IMR-90 (cell line): Measurements from ENCODE around the gene KDSR. TPM values are rescaled to one million over a fixed set of nuclear protein-coding genes. Genes with fewer than 3 reads are reported as not detected.

Experiments
- ATAC-seq: fragments of 200-7000 bp; cut with Tn5 transposase; 2 replicates; pipeline ENCODE4 v1.9.1; 2020; ENCODE audit warnings: low read depth, mild to moderate bottlenecking, moderate library complexity
- BruUV-seq: library from RNA; stranded (reverse); fragments of 400-500 nt; replicated peaks from 2 replicates; lab custom pipeline; 2021; lab: Mats Ljungman, UMichigan
- CTCF ChIA-PET: fragments of 300-600 bp; formaldehyde crosslinking; extraction: SDS; loops from one replicate; lab custom pipeline; 2021; ENCODE audit warnings: antibody characterized with exemption; lab: Yijun Ruan, JAX
- POLR2A ChIA-PET: fragments of 300-600 bp; sonication (Branson Sonifier 250); formaldehyde crosslinking; loops from one replicate; lab custom pipeline; 2022; ENCODE audit warnings: antibody characterized with exemption; ENCODE audit not compliant: unreplicated experiment; lab: Charles Lee
- DNase-seq: peaks from one replicate; pipeline ENCODE4 v3.0.0; 2013
- H2AFZ ChIP-seq: replicated peaks from 2 replicates; pipeline ENCODE3; 2013; ENCODE audit warnings: low read length, mild to moderate bottlenecking; ENCODE audit not compliant: poor library complexity
- H2AK5ac ChIP-seq: 2 replicates; pipeline ENCODE4 v1.6.1; 2013; ENCODE audit warnings: low read depth, low read length, inconsistent platforms
- H2AK9ac ChIP-seq: replicated peaks from 2 replicates; pipeline ENCODE3; 2013; ENCODE audit warnings: mild to moderate bottlenecking, low read depth, low read length, moderate library complexity; ENCODE audit not compliant: poor library complexity
- H2BK120ac ChIP-seq: 2 replicates; pipeline ENCODE4 v1.6.1; 2013; ENCODE audit warnings: low read depth, low read length, inconsistent platforms
- H2BK15ac ChIP-seq: 3 replicates; pipeline ENCODE4 v1.6.1; 2013; ENCODE audit warnings: low read depth, low read length, inconsistent platforms
- H2BK20ac ChIP-seq: 2 replicates; pipeline ENCODE4 v1.6.1; 2013; ENCODE audit warnings: low read depth, mild to moderate bottlenecking, inconsistent platforms, low read length, moderate library complexity
- H2BK5ac ChIP-seq: 2 replicates; pipeline ENCODE4 v1.6.1; 2013; ENCODE audit warnings: mild to moderate bottlenecking, low read depth, low read length, inconsistent platforms; ENCODE audit not compliant: poor library complexity, severe bottlenecking
- H3K14ac ChIP-seq: replicated peaks from 2 replicates; pipeline ENCODE4 v1.6.1; 2013; ENCODE audit warnings: low read depth, low read length, inconsistent platforms
- H3K18ac ChIP-seq: 2 replicates; pipeline ENCODE4 v1.6.1; 2013; ENCODE audit warnings: low read depth, low read length, control low read depth
- H3K23ac ChIP-seq: 2 replicates; pipeline ENCODE4 v1.6.1; 2013; ENCODE audit warnings: low read depth, low read length, inconsistent platforms
- H3K27ac ChIP-seq: 2 replicates; pipeline ENCODE4 v1.5.1; 2013; ENCODE audit warnings: mild to moderate bottlenecking, control low read depth, low read length; ENCODE audit not compliant: insufficient read depth
- H3K27me3 ChIP-seq: 2 replicates; pipeline ENCODE4 v1.6.1; 2013; ENCODE audit warnings: low read length; ENCODE audit not compliant: control insufficient read depth, insufficient read depth
- H3K36me3 ChIP-seq: 2 replicates; pipeline ENCODE4 v1.6.1; 2013; ENCODE audit warnings: low read length, mixed read lengths; ENCODE audit not compliant: control insufficient read depth, insufficient read depth
- H3K4ac ChIP-seq: 2 replicates; pipeline ENCODE4 v1.6.1; 2013; ENCODE audit warnings: low read depth, low read length, inconsistent platforms
- H3K4me1 ChIP-seq: 2 replicates; pipeline ENCODE4 v1.6.1; 2013; ENCODE audit warnings: low read length, mixed read lengths; ENCODE audit not compliant: control insufficient read depth, insufficient read depth
- H3K4me2 ChIP-seq: 2 replicates; pipeline ENCODE4 v1.6.1; 2013; ENCODE audit warnings: low read depth, mild to moderate bottlenecking, control low read depth, low read length, moderate library complexity
- H3K4me3 ChIP-seq: 2 replicates; pipeline ENCODE4 v1.5.1; 2013; ENCODE audit warnings: low read depth, mild to moderate bottlenecking, control low read depth, low read length, moderate library complexity; ENCODE audit not compliant: insufficient read depth
- H3K56ac ChIP-seq: 2 replicates; pipeline ENCODE4 v1.6.1; 2013; ENCODE audit warnings: low read length, inconsistent platforms; ENCODE audit not compliant: insufficient read depth; ENCODE audit errors: extremely low read depth
- H3K79me1 ChIP-seq, 2 experiments: 2 replicates each; pipeline ENCODE4 v1.6.1; 2013; ENCODE audit warnings: low read length in 2 of 2, inconsistent platforms in 1 of 2, low read depth in 1 of 2
- H3K9ac ChIP-seq: 2 replicates; pipeline ENCODE4 v1.6.1; 2013; ENCODE audit warnings: low read depth, low read length, control low read depth
- H3K9me1 ChIP-seq: 2 replicates; pipeline ENCODE4 v1.6.1; 2013; ENCODE audit warnings: low read length, inconsistent platforms; ENCODE audit not compliant: insufficient read depth
- H3K9me3 ChIP-seq: 2 replicates; pipeline ENCODE4 v1.6.1; 2013; ENCODE audit warnings: low read length; ENCODE audit not compliant: control insufficient read depth, insufficient read depth
- H4K20me1 ChIP-seq: 2 replicates; pipeline ENCODE4 v1.6.1; 2013; ENCODE audit warnings: low read length, inconsistent platforms; ENCODE audit not compliant: insufficient read depth
- H4K5ac ChIP-seq: 2 replicates; pipeline ENCODE4 v1.6.1; 2013; ENCODE audit warnings: mild to moderate bottlenecking, low read depth, low read length, control low read depth
- H4K8ac ChIP-seq, 2 experiments: 2 replicates each; pipeline ENCODE4 v1.6.1; 2013; ENCODE audit warnings: low read depth in 2 of 2, low read length in 2 of 2, control low read depth in 1 of 2, inconsistent platforms in 1 of 2
- H4K91ac ChIP-seq: 2 replicates; pipeline ENCODE4 v1.6.1; 2013; ENCODE audit warnings: low read depth, low read length, inconsistent platforms; ENCODE audit not compliant: insufficient read depth
- MAFK ChIP-seq: IDR thresholded peaks from 2 replicates; pipeline ENCODE4 v1.6.1; 2012; ENCODE audit warnings: low read depth, low read length, improper control_type of control experiment
- WGBS, 2 experiments: methylation state at CpG; one replicate each; pipeline versions ENCODE4 v1.1.5 to v1.1.7; 2013; ENCODE audit warnings: missing lambda C conversion rate in 2 of 2; ENCODE audit not compliant: insufficient read length in 1 of 2; ENCODE audit errors: extremely low coverage in 2 of 2; 5-methylcytosine and 5-hydroxymethylcytosine counted together
- dilution Hi-C: fragments of 300-500 bp; cut with HindIII; formaldehyde crosslinking; loops from one replicate; pipeline ENCODE4 v1.14.3; 2018; ENCODE audit warnings: low sequenced_read_pairs; ENCODE audit not compliant: unreplicated experiment
- in situ Hi-C: fragments of 300-500 bp; cut with MboI; formaldehyde crosslinking; loops from 3 replicates; pipeline ENCODE4 v1.14.3; 2019; ENCODE audit warnings: low sequenced_read_pairs, inconsistent platforms, mixed read lengths
- intact Hi-C: fragments of 100-400 bp; cut with micrococcal nuclease; formaldehyde crosslinking; loops from 2 replicates; pipeline ENCODE4 v1.10.0; 2022
- polyA plus RNA-seq, 3 experiments: library from polyadenylated mRNA; depleted of rRNA; stranded (reverse); fragments of >200 nt; gene quantifications; 2 replicates each; pipeline ENCODE4 v1.2.3, GENCODE V29; 2012; ENCODE audit warnings: low replicate concordance in 1 of 3
- total RNA-seq: library from RNA; depleted of rRNA; stranded (reverse); fragments of >200 nt; gene quantifications from 2 replicates; pipeline ENCODE4 v1.2.3, GENCODE V29; 2012

The KDSR gene
- total and polyA plus RNA-seq, 2 of the 4 experiments (the other 2 are of a cell fraction) = 21.5 to 21.9 TPM

DNA sequence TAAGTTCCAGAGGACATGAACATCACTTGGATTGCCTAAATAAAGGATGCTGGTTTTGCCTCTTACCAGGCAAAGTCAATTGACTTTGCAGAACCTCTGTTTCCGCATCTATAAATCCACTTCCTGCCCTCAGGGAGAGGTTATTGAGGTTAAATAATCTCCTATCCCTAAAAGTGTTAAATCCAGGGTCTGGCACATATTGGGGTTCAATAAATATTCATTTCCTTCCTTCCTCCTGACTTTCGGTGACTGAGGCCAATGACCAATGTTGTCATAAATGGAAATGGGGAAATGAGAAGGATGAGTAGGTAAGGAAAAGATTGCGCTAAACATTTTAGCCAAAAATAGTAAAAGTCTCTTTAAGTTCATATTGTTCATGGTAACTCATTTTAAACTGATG is 63.5 kb downstream of the KDSR start:
- DNase-seq = no peak
- in situ Hi-C loops = no loop called here
- WGBS, 2 experiments = no CpG with 5 or more reads among the region's 3 CpGs
- no peak overlapping the region for H2AK5ac ChIP-seq
- no peak overlapping the region for H4K91ac ChIP-seq
- TF ChIP-seq MAFK = no peak
- H2BK15ac ChIP-seq = no peak overlapping the region
- H2BK120ac ChIP-seq = no peak overlapping the region
- H3K27ac ChIP-seq = no peak overlapping the region
- H3K4me3 ChIP-seq = no peak overlapping the region
- ChIA-PET CTCF (no interaction called here), POLR2A (no interaction called here)
- no peak overlapping the region for H2AFZ ChIP-seq
- H2BK20ac ChIP-seq = no peak overlapping the region
- H3K23ac ChIP-seq = no peak overlapping the region
- H3K9me3 ChIP-seq = no peaks in the 10 kb centered on the region
- no peak overlapping the region for H2BK5ac ChIP-seq
- no peaks in the 10 kb centered on the region; the same call in 1 of the 2 replicates for H3K4me1 ChIP-seq
- H3K9me1 ChIP-seq = no peaks in the 10 kb centered on the region; the same call in 1 of the 2 replicates
- no peak overlapping the region for H4K8ac ChIP-seq
- H3K27me3 ChIP-seq = peaks cover 3% of the 10 kb centered on the region; the same call in 1 of the 2 replicates
- H3K4me2 ChIP-seq = no peak overlapping the region
- H3K79me1 ChIP-seq = no peaks in the 10 kb centered on the region
- dilution Hi-C loops = no loop called here
- H2AK9ac ChIP-seq = no peak overlapping the region
- no peak for ATAC-seq
- no peaks in the 10 kb centered on the region for H4K20me1 ChIP-seq
- no peak overlapping the region for H3K4ac ChIP-seq
- H3K18ac ChIP-seq = no peak overlapping the region
- no peak overlapping the region for H3K56ac ChIP-seq
- no peak overlapping the region for H3K9ac ChIP-seq
- no peaks in the 10 kb centered on the region for H3K36me3 ChIP-seq
- no peak overlapping the region for H4K5ac ChIP-seq
- intact Hi-C loops = no loop called here
- H3K14ac ChIP-seq = no peak overlapping the region
- no TSS peak for BruUV-seq
